GM12801 (cell line): ENCODE results near the gene STOX1.

ENCODE experiments used
- TF ChIP-seq, protein P1 (sequence below): IDR thresholded peaks from one replicate; pipeline ENCODE4 v1.5.1; 2011; ENCODE audit warnings: control low read depth; ENCODE audit not compliant: insufficient read length; ENCODE audit errors: extremely low read depth

Gene STOX1

DNA sequence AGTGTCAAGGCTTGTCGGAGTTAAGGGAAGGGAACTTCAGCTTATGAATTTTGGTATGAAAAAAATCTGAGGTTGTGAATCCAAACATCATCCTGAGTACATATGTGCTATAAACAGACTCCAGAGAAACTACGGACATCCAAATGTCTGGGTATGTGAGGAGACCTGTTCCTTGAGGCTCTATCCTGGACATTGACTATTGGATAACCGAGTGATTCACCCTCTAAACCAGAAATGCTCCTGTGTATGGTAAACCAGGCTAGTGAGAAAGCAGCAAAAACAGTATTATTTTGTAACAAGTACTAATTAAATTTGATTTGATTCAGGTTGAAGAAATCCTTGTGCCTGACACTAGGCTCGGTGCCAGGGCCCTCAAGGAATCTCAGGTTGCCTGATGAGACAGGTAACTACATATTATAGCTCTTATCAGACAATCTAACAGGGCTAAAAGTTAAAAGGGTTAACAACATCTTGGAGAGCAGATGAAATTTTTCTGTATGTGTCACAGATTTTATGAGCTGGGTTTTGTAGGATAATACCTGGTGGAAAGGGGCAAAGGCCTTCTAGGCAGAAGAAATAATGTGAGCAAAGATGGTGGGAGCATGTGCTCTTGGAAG lies 10.4 kb upstream of the STOX1 start:
- TF ChIP-seq, protein P1, sequence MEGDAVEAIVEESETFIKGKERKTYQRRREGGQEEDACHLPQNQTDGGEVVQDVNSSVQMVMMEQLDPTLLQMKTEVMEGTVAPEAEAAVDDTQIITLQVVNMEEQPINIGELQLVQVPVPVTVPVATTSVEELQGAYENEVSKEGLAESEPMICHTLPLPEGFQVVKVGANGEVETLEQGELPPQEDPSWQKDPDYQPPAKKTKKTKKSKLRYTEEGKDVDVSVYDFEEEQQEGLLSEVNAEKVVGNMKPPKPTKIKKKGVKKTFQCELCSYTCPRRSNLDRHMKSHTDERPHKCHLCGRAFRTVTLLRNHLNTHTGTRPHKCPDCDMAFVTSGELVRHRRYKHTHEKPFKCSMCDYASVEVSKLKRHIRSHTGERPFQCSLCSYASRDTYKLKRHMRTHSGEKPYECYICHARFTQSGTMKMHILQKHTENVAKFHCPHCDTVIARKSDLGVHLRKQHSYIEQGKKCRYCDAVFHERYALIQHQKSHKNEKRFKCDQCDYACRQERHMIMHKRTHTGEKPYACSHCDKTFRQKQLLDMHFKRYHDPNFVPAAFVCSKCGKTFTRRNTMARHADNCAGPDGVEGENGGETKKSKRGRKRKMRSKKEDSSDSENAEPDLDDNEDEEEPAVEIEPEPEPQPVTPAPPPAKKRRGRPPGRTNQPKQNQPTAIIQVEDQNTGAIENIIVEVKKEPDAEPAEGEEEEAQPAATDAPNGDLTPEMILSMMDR = no peak

DNA sequence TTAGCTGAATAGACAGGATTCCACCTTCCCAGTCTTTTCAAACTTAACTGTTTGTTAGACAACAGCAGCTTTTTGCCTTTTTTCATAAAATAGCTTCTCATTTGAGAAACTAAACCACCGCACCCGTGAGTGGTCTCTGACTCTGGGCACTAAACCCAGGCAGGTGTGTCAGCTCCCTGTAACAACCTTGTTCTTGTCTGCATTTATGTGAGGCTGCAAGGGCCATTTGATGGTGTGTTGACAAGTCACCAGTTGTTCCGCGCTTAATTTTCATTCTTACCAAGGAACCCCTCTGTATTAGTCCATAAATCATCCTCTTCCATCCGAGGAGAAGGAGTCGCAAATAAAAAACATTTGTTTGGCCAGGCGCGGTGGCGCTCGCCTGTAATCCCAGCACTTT lies 1.5 kb downstream of the STOX1 start:
- TF ChIP-seq, protein P1 = no peak

DNA sequence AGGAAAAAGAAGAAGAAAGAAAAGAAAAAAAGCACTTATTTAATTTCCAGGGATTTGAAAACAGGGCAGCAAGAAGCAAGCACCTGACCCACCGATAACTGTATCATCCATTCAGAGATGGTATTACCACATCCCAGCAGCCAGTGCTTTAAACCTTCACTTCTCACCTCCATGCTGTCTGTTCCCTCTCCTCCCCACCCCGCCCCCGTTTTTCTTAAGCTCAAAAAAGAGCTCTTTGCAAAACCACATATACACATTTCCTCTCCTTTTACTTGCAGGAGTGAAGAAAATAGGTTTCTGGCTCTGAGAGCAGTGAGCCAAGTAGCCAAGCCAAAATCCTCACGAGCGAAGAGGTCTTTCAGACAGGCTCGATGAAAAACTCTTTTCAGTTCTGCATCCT lies 2.2 kb downstream of the STOX1 start:
- TF ChIP-seq, protein P1 = no peak

DNA sequence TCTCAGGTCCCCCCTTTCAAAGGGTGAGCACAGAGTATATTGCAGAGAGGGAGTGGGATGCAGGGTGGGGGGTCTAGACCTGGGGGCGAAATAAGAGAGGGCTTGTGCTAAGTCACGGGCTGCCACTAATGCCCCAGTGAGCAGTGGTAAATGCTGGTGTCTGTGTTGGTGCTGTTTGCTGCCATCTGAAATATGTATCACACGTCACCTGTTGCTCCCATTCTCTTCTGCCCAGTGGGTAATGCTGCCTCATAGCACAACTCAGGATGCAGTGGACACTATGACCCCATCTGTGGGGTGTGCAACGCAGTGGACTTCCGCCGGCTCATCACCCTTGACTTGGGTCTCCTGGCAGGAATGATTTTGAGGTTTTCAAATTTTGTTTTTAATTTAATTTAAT lies 2.6 kb downstream of the STOX1 start:
- TF ChIP-seq, protein P1 = no peak

DNA sequence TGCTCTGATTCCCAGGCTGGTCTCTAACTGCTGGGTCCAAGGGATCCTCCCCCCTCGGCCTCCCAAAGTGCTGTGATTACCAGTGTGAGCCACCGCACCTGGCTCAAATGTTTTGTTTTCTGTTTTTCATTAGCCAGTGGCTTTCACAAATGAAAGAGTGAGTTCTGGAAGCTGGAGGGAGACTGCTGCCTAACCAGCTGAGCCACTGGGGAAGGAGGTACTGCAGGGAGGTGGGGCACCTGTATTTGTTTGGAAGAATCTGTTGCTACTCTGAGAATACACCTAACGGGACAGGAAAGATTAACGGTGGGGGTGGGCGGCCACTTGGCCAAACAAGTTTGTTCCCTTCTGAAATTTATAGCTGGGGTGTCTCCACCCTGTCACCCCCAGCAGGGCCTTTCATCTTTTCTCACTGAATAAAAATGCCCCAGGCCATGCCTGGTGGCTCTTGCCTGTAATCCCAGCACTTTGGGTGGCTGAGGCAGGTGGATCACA lies 4.7 kb downstream of the STOX1 start:
- TF ChIP-seq, protein P1 = no peak

DNA sequence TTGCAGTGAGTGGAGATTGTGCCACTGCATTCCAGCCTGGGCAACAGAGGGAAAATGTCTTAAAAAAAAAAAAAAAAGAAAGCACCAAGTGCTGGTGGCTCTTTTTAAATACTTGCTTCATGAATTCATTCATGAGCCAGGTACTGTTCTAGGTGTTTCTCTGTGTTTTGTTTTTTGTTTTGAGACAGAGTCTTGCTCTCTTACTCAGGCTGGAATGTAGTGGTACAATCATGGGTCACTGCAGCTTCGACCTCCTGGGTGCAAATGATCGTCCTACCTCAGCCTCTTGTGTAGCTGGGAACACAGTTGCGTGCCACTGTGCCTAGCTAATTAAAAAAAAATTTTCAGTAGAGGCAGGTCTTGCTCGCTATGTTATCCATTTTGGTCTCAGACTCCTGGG lies 5.3 kb downstream of the STOX1 start:
- TF ChIP-seq, protein P1 = no peak

DNA sequence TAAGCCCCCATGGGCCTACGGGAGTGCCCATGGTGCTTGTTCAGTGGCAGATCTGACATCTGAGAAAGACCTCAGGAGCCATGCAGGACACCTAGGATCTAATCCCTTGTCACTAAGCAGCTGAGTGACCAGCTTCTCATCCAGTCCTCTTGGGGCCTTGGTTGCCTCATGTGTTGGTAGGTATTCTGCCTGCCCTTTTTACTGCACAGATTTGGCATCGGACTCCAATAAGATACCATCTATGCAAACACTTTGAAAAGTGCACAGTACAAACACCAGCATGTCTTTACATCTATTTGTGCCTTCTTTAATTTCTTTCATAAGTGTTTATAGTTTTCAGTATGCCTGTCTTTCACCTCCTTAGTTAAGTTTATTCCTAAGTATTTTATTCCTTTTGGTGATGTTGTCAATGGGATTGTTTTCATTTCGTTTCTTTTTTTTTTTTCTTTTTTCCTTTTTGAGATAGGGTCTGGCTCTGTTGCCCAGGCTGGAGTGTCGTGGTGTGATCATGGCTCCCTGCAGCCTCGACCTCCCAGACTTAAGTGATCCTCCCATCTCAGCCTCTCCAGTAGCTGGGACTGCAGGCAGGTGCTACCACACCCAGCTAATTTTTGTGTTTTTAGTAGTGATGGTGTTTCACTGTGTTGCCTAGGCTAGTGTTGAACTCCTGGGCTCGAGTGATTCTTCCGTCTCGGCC lies 10.4 kb downstream of the STOX1 start:
- TF ChIP-seq, protein P1 = no peak
